Osteocyte (in vitro differentiated cells): Measurements from ENCODE around the gene ISM1. TPM values are rescaled to one million over a fixed set of nuclear protein-coding genes. Genes with fewer than 3 reads are reported as not detected.
A peak's percentile ranks its signal among the peaks of the same experiment; 100 is the strongest.

Source experiments
- DNase-seq: peaks from one replicate; pipeline ENCODE4 v3.0.0; 2021; ENCODE audit warnings: mixed read lengths; ENCODE audit not compliant: unreplicated experiment; ENCODE audit errors: extremely low spot score
- H3K27ac Mint-ChIP-seq: one replicate; pipeline ENCODE4 v1.8.0; 2021; ENCODE audit warnings: mild to moderate bottlenecking, mixed read lengths; ENCODE audit not compliant: unreplicated experiment
- H3K27me3 Mint-ChIP-seq: one replicate; pipeline ENCODE4 v1.8.0; 2021; ENCODE audit warnings: mixed read lengths; ENCODE audit not compliant: unreplicated experiment
- H3K36me3 Mint-ChIP-seq: one replicate; pipeline ENCODE4 v1.8.0; 2021; ENCODE audit warnings: mixed read lengths; ENCODE audit not compliant: unreplicated experiment
- H3K4me1 Mint-ChIP-seq: one replicate; pipeline ENCODE4 v1.8.0; 2021; ENCODE audit warnings: mixed read lengths; ENCODE audit not compliant: unreplicated experiment
- H3K4me3 Mint-ChIP-seq: one replicate; pipeline ENCODE4 v1.8.0; 2021; ENCODE audit warnings: mild to moderate bottlenecking, moderate library complexity, mixed read lengths; ENCODE audit not compliant: unreplicated experiment
- H3K9me3 Mint-ChIP-seq: one replicate; pipeline ENCODE4 v1.8.0; 2021; ENCODE audit warnings: mixed read lengths; ENCODE audit not compliant: unreplicated experiment
- CTCF ChIP-seq: fragments of 200-600 bp; sonication (generic); IDR thresholded peaks from 2 replicates; pipeline ENCODE4 v1.5.0; 2021; ENCODE audit warnings: antibody characterized with exemption, mild to moderate bottlenecking, moderate library complexity
- total RNA-seq: library from RNA; stranded (reverse); gene quantifications from 2 replicates; pipeline ENCODE4 v1.2.1, GENCODE V29; 2021

ISM1 gene
- total RNA-seq, 1 donor from 2014 or later: 0.21 TPM

- H3K36me3 Mint-ChIP-seq: peaks cover 7% of the 10 kb centered on the region
- no peaks in the 10 kb centered on the region for H3K27me3 Mint-ChIP-seq
- peaks cover 12% of the 10 kb centered on the region for H3K9me3 Mint-ChIP-seq
- DNase-seq: no peak
- TF ChIP-seq CTCF: no peak
- H3K27ac Mint-ChIP-seq: peak overlapping the region; percentile 72
- H3K4me3 Mint-ChIP-seq: no peak overlapping the region
- peaks cover 49% of the 10 kb centered on the region for H3K4me1 Mint-ChIP-seq
Observed at GRCh38 chr20:13331536-13331935, 110.5 kb downstream of the ISM1 start.

GRCh38 chr20:13333036-13333435 is 112.0 kb downstream of the ISM1 start:
- peaks cover 2% of the 10 kb centered on the region for H3K9me3 Mint-ChIP-seq
- no peak for DNase-seq
- no peaks in the 10 kb centered on the region for H3K27me3 Mint-ChIP-seq
- H3K4me1 Mint-ChIP-seq: peaks cover 52% of the 10 kb centered on the region
- no peak for TF ChIP-seq CTCF
- peaks cover 1% of the 10 kb centered on the region for H3K36me3 Mint-ChIP-seq
- no peak overlapping the region for H3K4me3 Mint-ChIP-seq
- H3K27ac Mint-ChIP-seq: peak overlapping the region; percentile 48

- no peak for DNase-seq
- TF ChIP-seq CTCF: no peak
- H3K4me3 Mint-ChIP-seq: no peak overlapping the region
- peaks cover 52% of the 10 kb centered on the region for H3K4me1 Mint-ChIP-seq
- H3K36me3 Mint-ChIP-seq: no peaks in the 10 kb centered on the region
- H3K9me3 Mint-ChIP-seq: no peaks in the 10 kb centered on the region
- H3K27me3 Mint-ChIP-seq: no peaks in the 10 kb centered on the region
- H3K27ac Mint-ChIP-seq: peak overlapping the region; percentile 57
Observed at GRCh38 chr20:13333793-13334192, 112.7 kb downstream of the ISM1 start.

- H3K9me3 Mint-ChIP-seq: no peaks in the 10 kb centered on the region
- H3K36me3 Mint-ChIP-seq: no peaks in the 10 kb centered on the region
- no peaks in the 10 kb centered on the region for H3K27me3 Mint-ChIP-seq
- no peak for DNase-seq
- peak overlapping the region; percentile 58 for H3K27ac Mint-ChIP-seq
- no peak overlapping the region for H3K4me3 Mint-ChIP-seq
- peaks cover 41% of the 10 kb centered on the region for H3K4me1 Mint-ChIP-seq
- no peak for TF ChIP-seq CTCF
Observed at GRCh38 chr20:13336308-13337089, 115.4 kb downstream of the ISM1 start.

GRCh38 chr20:13337090-13337784 is 116.2 kb downstream of the ISM1 start:
- Mint-ChIP-seq H3K4me3 (no peak overlapping the region), H3K27me3 (no peaks in the 10 kb centered on the region), H3K9me3 (no peaks in the 10 kb centered on the region), H3K27ac (peak overlapping the region; percentile 58), H3K36me3 (no peaks in the 10 kb centered on the region), H3K4me1 (peaks cover 34% of the 10 kb centered on the region)
- no peak for TF ChIP-seq CTCF
- DNase-seq: no peak
